LNCAP (cell line): ENCODE data around the gene KCTD14.

ENCODE experiments used
- CTCF ChIP-seq: fragments of 450-650 bp; IDR thresholded peaks from 2 replicates; pipeline ENCODE4 v1.5.1; 2017; ENCODE audit warnings: mild to moderate bottlenecking

KCTD14 gene

DNA sequence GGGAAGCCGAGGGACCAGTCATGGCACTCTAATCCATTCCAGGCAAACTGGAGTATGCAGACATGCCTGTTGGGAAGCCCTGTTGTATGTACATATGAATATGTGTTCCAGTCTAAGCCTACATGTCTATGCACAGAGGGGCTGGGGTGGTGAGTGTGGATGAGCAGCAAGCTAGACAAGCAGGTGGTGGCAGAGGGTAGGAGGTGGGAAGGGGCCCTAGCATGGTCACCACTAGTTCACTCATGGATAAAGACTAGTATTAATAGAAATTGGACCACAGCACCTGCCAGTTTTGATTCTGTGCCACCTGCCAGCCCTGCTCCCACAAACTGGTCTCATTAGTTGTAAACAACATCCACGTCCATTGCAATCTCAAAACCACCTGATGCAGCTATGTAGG lies 42.1 kb upstream of the KCTD14 start:
- TF ChIP-seq CTCF, result no peak

- no peak for TF ChIP-seq CTCF
Measured at GRCh38 chr11:78063440-78064181, 40.5 kb upstream of the KCTD14 start, which contains the start of gene THRSP. Gene THRSP (plus strand): TSS chr11:78063861. CDS start chr11:78063882, 21 bp downstream.

- TF ChIP-seq CTCF, result no peak
Measured at GRCh38 chr11:78062671-78063070, 39.6 kb upstream of the KCTD14 start.

DNA sequence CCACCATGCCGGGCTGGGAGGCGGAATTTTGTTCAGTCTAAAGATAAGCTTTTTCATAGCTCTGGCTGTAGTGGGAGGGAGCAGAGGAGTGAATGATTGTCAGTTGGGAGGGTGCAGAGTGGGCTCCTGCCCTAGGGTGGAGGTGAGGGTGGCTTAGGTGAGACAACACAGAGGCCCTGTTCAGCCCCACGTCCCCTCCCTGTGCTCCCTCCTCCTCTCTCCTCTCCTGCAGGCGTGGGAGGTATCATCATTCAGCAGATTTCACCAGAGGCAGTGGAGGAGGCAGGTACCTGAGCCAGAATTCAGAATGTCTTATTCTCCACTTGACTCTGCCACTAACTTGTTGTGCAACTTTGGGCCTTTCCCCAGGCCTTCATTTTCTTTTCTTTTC lies 38.8 kb upstream of the KCTD14 start:
- no peak for TF ChIP-seq CTCF

GRCh38 chr11:78061088-78061920 lies 38.2 kb upstream of the KCTD14 start:
- TF ChIP-seq CTCF, result no peak

- no peak for TF ChIP-seq CTCF
Measured at GRCh38 chr11:78060533-78060932, 37.5 kb upstream of the KCTD14 start.

GRCh38 chr11:78057462-78058055 lies 34.5 kb upstream of the KCTD14 start:
- no peak for TF ChIP-seq CTCF
